Body of pancreas (tissue), 4 donors: ENCODE results near the gene GLYATL1. TPM values are rescaled to one million over a fixed set of nuclear protein-coding genes. Genes with fewer than 3 reads are reported as not detected.

ENCODE experiments used
- ATAC-seq: fragments of 150-250 bp; one replicate; pipeline ENCODE4 v1.9.1; 2016
- DNase-seq, 4 donors: peaks; one replicate each; pipeline ENCODE4 v3.0.0-alpha.2; 2019
- H3K27ac ChIP-seq, 4 donors: fragments of 200-600 bp; sonication (generic); 1 replicate in 3 of 4; 2 replicates in 1 of 4; pipeline versions ENCODE4 v1.5.1 to v1.6.1; 2016 to 2019; ENCODE audit warnings: mild to moderate bottlenecking in 1 of 4, mixed read lengths in 1 of 4, moderate library complexity in 1 of 4
- H3K27me3 ChIP-seq, 2 donors: fragments of 200-600 bp; sonication (generic); one replicate each; pipeline ENCODE4 v1.6.0; 2016; ENCODE audit warnings: mild to moderate bottlenecking in 1 of 2
- H3K36me3 ChIP-seq, 2 donors: fragments of 200-600 bp; sonication (generic); replicated peaks in 1 of 2; 2 replicates each; pipeline ENCODE4 v1.5.1; 2016; ENCODE audit warnings: low read depth in 2 of 2; ENCODE audit not compliant: insufficient read depth in 1 of 2
- H3K4me1 ChIP-seq: fragments of 200-600 bp; sonication (generic); one replicate; pipeline ENCODE4 v1.6.0; 2016
- H3K4me3 ChIP-seq, 2 donors: fragments of 200-600 bp; sonication (generic); 1 replicate in 1 of 2; 2 replicates in 1 of 2; pipeline ENCODE4 v1.5.1; 2016 to 2019
- H3K9me3 ChIP-seq, 3 donors: fragments of 200-600 bp; sonication (generic); 1 replicate in 2 of 3; 2 replicates in 1 of 3; pipeline ENCODE4 v1.5.1; 2016
- CTCF ChIP-seq, 7 experiments: fragments of 450-650 bp in 4 of 7; fragments of 200-600 bp in 3 of 7; sonication (generic) in 3 of 7; IDR thresholded peaks; one replicate each; pipeline ENCODE4 v1.5.1; 2016 to 2019; ENCODE audit warnings: antibody characterized with exemption in 7 of 7
- POLR2A ChIP-seq, 3 donors: fragments of 450-650 bp; IDR thresholded peaks; one replicate each; pipeline ENCODE4 v1.6.1; 2016; ENCODE audit warnings: antibody characterized with exemption in 3 of 3, mild to moderate bottlenecking in 2 of 3
- WGBS, 2 donors: methylation state at CpG; one replicate each; pipeline ENCODE4 v1.1.5; 2017; 5-methylcytosine and 5-hydroxymethylcytosine counted together
- intact Hi-C: fragments of 100-400 bp; cut with DNase I; formaldehyde crosslinking; loops from one replicate; pipeline ENCODE4 v1.15.1; 2023
- total RNA-seq, 2 donors: library from RNA; depleted of rRNA; stranded (reverse); fragments of >200 nt; gene quantifications; one replicate each; pipeline ENCODE4 v1.1.0, GENCODE V29; 2016

Gene GLYATL1
- total RNA-seq, 2 donors from 2014 or later, result 0.78 TPM; not detected in 1

- TF ChIP-seq CTCF (IDR thresholded peaks at IDR 0.05), result no peak
- no peak for TF ChIP-seq POLR2A (IDR thresholded peaks at IDR 0.05)
- intact Hi-C loops, result no loop called here
- WGBS, 2 donors, result 26 to 29% methylated on average over 5 of the region's 5 CpGs
- H3K4me1 ChIP-seq, result no peaks in the 10 kb centered on the region
- no peaks in the 10 kb centered on the region for H3K27me3 ChIP-seq
- DNase-seq, result no peak
- H3K9me3 ChIP-seq, result peaks cover 0 to 4% (median 0%) of the 10 kb centered on the region in 3 donors
- ATAC-seq, result no peak
- H3K27ac ChIP-seq, result no peak overlapping the region
- no peak overlapping the region for H3K4me3 ChIP-seq
- H3K36me3 ChIP-seq, result no peaks in the 10 kb centered on the region
Observed at GRCh38 chr11:58957922-58958321, 18.6 kb downstream of the GLYATL1 start.

DNA sequence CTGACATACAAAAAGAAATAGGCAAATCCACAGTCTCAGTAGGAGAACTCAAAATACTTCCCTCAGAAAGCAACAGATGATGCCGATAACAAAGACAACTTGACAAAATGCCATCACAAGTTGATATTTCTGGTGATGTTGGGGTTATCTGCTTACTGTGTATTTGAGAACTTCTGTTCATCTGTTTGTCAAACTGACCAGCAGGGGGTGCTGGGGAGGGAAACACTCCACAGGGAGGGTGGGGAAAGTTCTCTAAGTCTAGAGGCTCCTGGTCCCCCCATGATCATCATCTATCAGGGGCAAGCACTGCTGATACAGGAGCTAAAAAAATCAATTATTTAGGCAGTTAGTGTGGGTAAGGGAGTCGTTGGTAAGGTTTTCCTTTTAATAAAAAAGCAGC is 19.2 kb downstream of the GLYATL1 start:
- Histone ChIP-seq H3K4me1 (no peaks in the 10 kb centered on the region), H3K4me3 (no peak overlapping the region), H3K27ac (no peak overlapping the region), H3K36me3 (no peaks in the 10 kb centered on the region), H3K9me3 (peaks cover 0 to 1% (median 0%) of the 10 kb centered on the region in 3 donors), H3K27me3 (no peaks in the 10 kb centered on the region)
- 16 to 29% methylated on average over 2 of the region's 2 CpGs for WGBS, 2 donors
- TF ChIP-seq POLR2A (IDR thresholded peaks at IDR 0.05) (no peak), CTCF (IDR thresholded peaks at IDR 0.05) (peak; percentile 39 to 56 (median 46))
- intact Hi-C loops, result no loop called here
- ATAC-seq (no peak), DNase-seq (peak; percentile 39 to 69 (median 58))

DNA sequence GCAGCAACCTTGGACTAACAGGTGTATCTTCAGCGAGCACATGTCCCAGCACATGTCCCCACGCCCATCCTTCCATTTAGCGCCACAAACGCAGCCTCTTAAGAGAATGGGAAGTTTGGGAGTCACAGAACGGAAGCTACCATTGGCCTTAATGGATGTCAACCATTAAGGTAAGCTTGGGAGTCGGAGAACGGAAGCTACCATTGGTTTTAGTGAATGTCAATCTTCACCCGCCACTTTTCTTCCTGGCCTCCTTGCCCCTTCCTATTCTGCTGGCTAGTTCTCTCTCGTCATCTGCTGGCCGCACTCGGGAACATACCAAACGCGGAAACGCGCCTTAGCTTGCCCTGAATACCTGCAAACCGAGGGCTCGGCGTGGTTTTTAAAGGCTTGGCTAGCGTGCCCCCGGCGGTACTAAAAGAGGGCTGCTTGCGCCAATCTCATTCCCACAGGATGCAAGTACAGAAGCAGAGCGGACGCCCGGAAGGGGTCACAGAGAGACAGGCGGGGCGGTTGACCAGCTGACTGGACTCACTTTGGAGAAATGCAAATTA is 24.3 kb downstream of the GLYATL1 start:
- H3K4me3 ChIP-seq, result no peak overlapping the region
- no peaks in the 10 kb centered on the region for H3K9me3 ChIP-seq
- intact Hi-C loops, result no loop called here
- no peak overlapping the region for H3K27ac ChIP-seq
- TF ChIP-seq CTCF (IDR thresholded peaks at IDR 0.05) (peak in 4 of 7 experiments; percentile 25 to 46 (median 30)), POLR2A (IDR thresholded peaks at IDR 0.05) (no peak)
- peak; percentile 81 for ATAC-seq
- peak; percentile 35 to 65 (median 51) for DNase-seq
- WGBS, 2 donors, result 21 to 29% methylated on average over 27 of the region's 27 CpGs
- no peaks in the 10 kb centered on the region for H3K4me1 ChIP-seq
- H3K27me3 ChIP-seq, result no peaks in the 10 kb centered on the region
- H3K36me3 ChIP-seq, result no peaks in the 10 kb centered on the region

GRCh38 chr11:58965246-58965985 is 26.1 kb downstream of the GLYATL1 start:
- intact Hi-C loops, result no loop called here
- Histone ChIP-seq H3K9me3 (no peaks in the 10 kb centered on the region), H3K27ac (no peak overlapping the region), H3K4me1 (no peaks in the 10 kb centered on the region), H3K36me3 (no peaks in the 10 kb centered on the region), H3K4me3 (no peak overlapping the region), H3K27me3 (no peaks in the 10 kb centered on the region)
- ATAC-seq (no peak), DNase-seq (no peak)
- TF ChIP-seq POLR2A (IDR thresholded peaks at IDR 0.05) (no peak), CTCF (IDR thresholded peaks at IDR 0.05) (no peak)
- 69 to 75% methylated on average over 6 of the region's 6 CpGs for WGBS, 2 donors
